OCI-M2 (cell line): Measurements from ENCODE around the gene TMEM167B.

Experiments used
- DNase-seq: peaks from one replicate; lab custom pipeline; 2025; ENCODE audit not compliant: unreplicated experiment; lab: John Stamatoyannopoulos, UW

TMEM167B gene

GRCh38 chr1:109080441-109081082 lies 10.0 kb upstream of the TMEM167B start:
- no peak for DNase-seq

GRCh38 chr1:109083501-109083900 lies 7.1 kb upstream of the TMEM167B start:
- no peak for DNase-seq

- no peak for DNase-seq
Measured at GRCh38 chr1:109083923-109084322, 6.6 kb upstream of the TMEM167B start.

- no peak for DNase-seq
Measured at GRCh38 chr1:109084563-109085517, 5.7 kb upstream of the TMEM167B start.

- peak; percentile 20 for DNase-seq
Measured at GRCh38 chr1:109089242-109090015, 1.1 kb upstream of the TMEM167B start.

- no peak for DNase-seq
Measured at GRCh38 chr1:109091078-109091838, 694 bp downstream of the TMEM167B start.

GRCh38 chr1:109091839-109092193 lies 1.3 kb downstream of the TMEM167B start:
- DNase-seq = no peak

- no peak for DNase-seq
Measured at GRCh38 chr1:109094377-109094803, 3.8 kb downstream of the TMEM167B start.

GRCh38 chr1:109094871-109095270 lies 4.3 kb downstream of the TMEM167B start:
- DNase-seq = no peak

- DNase-seq = no peak
Measured at GRCh38 chr1:109095631-109096030, 5.1 kb downstream of the TMEM167B start.

GRCh38 chr1:109096120-109096519 lies 5.6 kb downstream of the TMEM167B start:
- no peak for DNase-seq

- peak; percentile 48 for DNase-seq
Measured at GRCh38 chr1:109099938-109100773, 9.6 kb downstream of the TMEM167B start.

GRCh38 chr1:109104364-109105151 lies 14.0 kb downstream of the TMEM167B start:
- DNase-seq = no peak

GRCh38 chr1:109105881-109106280 lies 15.3 kb downstream of the TMEM167B start:
- no peak for DNase-seq

- no peak for DNase-seq
Measured at GRCh38 chr1:109107785-109108184, 17.2 kb downstream of the TMEM167B start.

GRCh38 chr1:109109906-109110305 lies 19.3 kb downstream of the TMEM167B start:
- DNase-seq = no peak

GRCh38 chr1:109111386-109112055 lies 21.0 kb downstream of the TMEM167B start:
- no peak for DNase-seq

- no peak for DNase-seq
Measured at GRCh38 chr1:109112056-109112651, 21.6 kb downstream of the TMEM167B start.
